ENCODE results near the gene CD34. TPM values are rescaled to one million over a fixed set of nuclear protein-coding genes. Genes with fewer than 3 reads are reported as not detected.

Gene CD34
- total RNA-seq, 1 experiment from 2014 or later: 0.35 TPM

DNA sequence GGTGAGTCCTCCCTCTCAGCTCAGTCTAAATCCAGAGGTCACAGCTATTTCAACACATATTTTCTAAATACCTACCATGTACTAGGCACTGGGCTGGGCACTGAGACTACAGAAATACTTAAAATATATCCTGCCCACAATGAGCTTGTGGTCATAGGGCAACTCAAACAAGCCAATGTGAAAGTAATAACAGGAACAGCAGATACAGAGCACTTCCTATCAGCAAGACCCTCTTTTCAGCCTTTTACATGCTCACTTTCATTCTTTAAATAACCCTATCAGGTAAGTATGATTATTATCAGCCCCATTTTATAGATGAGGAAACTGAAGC is 71.9 kb downstream of the CD34 start:
- H3K27me3 ChIP-seq (ENCODE audit: insufficient read depth, low read length): no peaks in the 10 kb centered on the region
- no peak overlapping the region for H3K27ac Mint-ChIP-seq
- H3K4me3 Mint-ChIP-seq: no peak overlapping the region; a peak in 1 of 5 replicates
- peaks cover 8 to 11% of the 10 kb centered on the region in 2 experiments for H3K4me1 Mint-ChIP-seq
- no peaks in the 10 kb centered on the region for H3K79me1 ChIP-seq (ENCODE audit: insufficient read depth, low read depth, low read length, poor library complexity, severe bottlenecking)
- no peaks in the 10 kb centered on the region for H3K4me1 ChIP-seq (ENCODE audit: insufficient read depth, low read length)
- no peaks in the 10 kb centered on the region for H3K36me3 Mint-ChIP-seq (ENCODE audit: insufficient read depth in 1 of 3, low read depth in 3 of 3)
- TF ChIP-seq, protein P1, sequence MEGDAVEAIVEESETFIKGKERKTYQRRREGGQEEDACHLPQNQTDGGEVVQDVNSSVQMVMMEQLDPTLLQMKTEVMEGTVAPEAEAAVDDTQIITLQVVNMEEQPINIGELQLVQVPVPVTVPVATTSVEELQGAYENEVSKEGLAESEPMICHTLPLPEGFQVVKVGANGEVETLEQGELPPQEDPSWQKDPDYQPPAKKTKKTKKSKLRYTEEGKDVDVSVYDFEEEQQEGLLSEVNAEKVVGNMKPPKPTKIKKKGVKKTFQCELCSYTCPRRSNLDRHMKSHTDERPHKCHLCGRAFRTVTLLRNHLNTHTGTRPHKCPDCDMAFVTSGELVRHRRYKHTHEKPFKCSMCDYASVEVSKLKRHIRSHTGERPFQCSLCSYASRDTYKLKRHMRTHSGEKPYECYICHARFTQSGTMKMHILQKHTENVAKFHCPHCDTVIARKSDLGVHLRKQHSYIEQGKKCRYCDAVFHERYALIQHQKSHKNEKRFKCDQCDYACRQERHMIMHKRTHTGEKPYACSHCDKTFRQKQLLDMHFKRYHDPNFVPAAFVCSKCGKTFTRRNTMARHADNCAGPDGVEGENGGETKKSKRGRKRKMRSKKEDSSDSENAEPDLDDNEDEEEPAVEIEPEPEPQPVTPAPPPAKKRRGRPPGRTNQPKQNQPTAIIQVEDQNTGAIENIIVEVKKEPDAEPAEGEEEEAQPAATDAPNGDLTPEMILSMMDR (conservative IDR thresholded peaks at IDR 0.05): no peak
- no peak overlapping the region for H2AK5ac ChIP-seq (ENCODE audit: insufficient read length, low read length)
- no peak overlapping the region for H4K5ac ChIP-seq (ENCODE audit: insufficient read length, low read depth, low read length)
- no peak for DNase-seq
- H3K27me3 Mint-ChIP-seq (ENCODE audit: low read depth): no peaks in the 10 kb centered on the region
- no peak overlapping the region for H4K8ac ChIP-seq (replicated peaks; ENCODE audit: insufficient read length, low read depth, low read length)
- H3K4me2 ChIP-seq (ENCODE audit: insufficient read depth, insufficient read length, low read length): no peak overlapping the region
- no peak overlapping the region for H3K9ac ChIP-seq (ENCODE audit: extremely low read depth, insufficient read length, low read length)
- H3K79me2 ChIP-seq (ENCODE audit: insufficient read depth, low read length): no peaks in the 10 kb centered on the region
- H2BK20ac ChIP-seq (ENCODE audit: low read depth, low read length, poor library complexity, severe bottlenecking): no peak overlapping the region
- peaks cover 2% of the 10 kb centered on the region for H3K23me2 ChIP-seq (ENCODE audit: insufficient read length, low read depth, low read length, poor library complexity, severe bottlenecking)
- H3K9me3 ChIP-seq (ENCODE audit: control insufficient read depth, low read depth, low read length): no peaks in the 10 kb centered on the region
- no peak overlapping the region for H2BK15ac ChIP-seq (ENCODE audit: low read depth, low read length)
- H2BK12ac ChIP-seq (ENCODE audit: insufficient read length, low read depth, low read length): no peak overlapping the region
- H3T11ph ChIP-seq (ENCODE audit: low read length): no peak overlapping the region
- H3K4ac ChIP-seq (ENCODE audit: low read depth, low read length): no peak overlapping the region
- H3K27ac ChIP-seq (ENCODE audit: insufficient read length, low read depth, low read length): no peak overlapping the region
- no peaks in the 10 kb centered on the region for H4K20me1 ChIP-seq (ENCODE audit: control insufficient read depth, insufficient read depth, insufficient read length)
- H3K18ac ChIP-seq (ENCODE audit: insufficient read length, low read depth, low read length): no peak overlapping the region
- H3K23ac ChIP-seq (ENCODE audit: insufficient read length, low read depth, low read length): no peak overlapping the region
- no peak overlapping the region for H2AFZ ChIP-seq (ENCODE audit: low read length)
- H2BK5ac ChIP-seq (ENCODE audit: insufficient read length, low read length): no peak overlapping the region
- no peaks in the 10 kb centered on the region for H3K9me3 Mint-ChIP-seq
- H4K91ac ChIP-seq (ENCODE audit: insufficient read length, low read depth, low read length): no peak overlapping the region
- H2BK120ac ChIP-seq (ENCODE audit: low read depth, low read length, poor library complexity, severe bottlenecking): no peak overlapping the region
- H3K14ac ChIP-seq (ENCODE audit: insufficient read depth, low read length): no peak overlapping the region
- H3K56ac ChIP-seq (ENCODE audit: insufficient read length, low read depth, low read length): no peak overlapping the region

Data from H9 (cell line).